HepG2 (cell line): ENCODE measurements around the gene COPS8. TPM values are rescaled to one million over a fixed set of nuclear protein-coding genes. Genes with fewer than 3 reads are reported as not detected.

ENCODE experiments used
- BCL6 ChIP-seq: IDR thresholded peaks from 2 replicates; pipeline ENCODE4 v1.6.1; 2016; ENCODE audit warnings: missing genetic modification reagents, missing compliant biosample characterization
- DMAP1 ChIP-seq: IDR thresholded peaks from 2 replicates; pipeline ENCODE4 v1.6.1; 2016
- EEA1 ChIP-seq: sonication (generic); formaldehyde crosslinking; IDR thresholded peaks from 2 replicates; pipeline ENCODE4 v1.5.1; 2020; ENCODE audit warnings: mild to moderate bottlenecking, missing genetic modification reagents, borderline replicate concordance
- ELF3 ChIP-seq: IDR thresholded peaks from 2 replicates; pipeline ENCODE4 v1.6.1; 2016; ENCODE audit warnings: missing genetic modification reagents, missing compliant biosample characterization
- FIP1L1 ChIP-seq: fragments of 200-400 bp; formaldehyde crosslinking; IDR thresholded peaks from 2 replicates; pipeline ENCODE4 v1.6.1; 2018; ENCODE audit warnings: low read depth, mild to moderate bottlenecking, low read length, moderate library complexity, borderline replicate concordance; ENCODE audit not compliant: insufficient read depth
- GATAD2A ChIP-seq: IDR thresholded peaks from 2 replicates; pipeline ENCODE4 v1.6.1; 2016
- GLI4 ChIP-seq: sonication (generic); formaldehyde crosslinking; IDR thresholded peaks from 2 replicates; pipeline ENCODE4 v1.5.1; 2020; ENCODE audit warnings: missing genetic modification reagents, mild to moderate bottlenecking, moderate library complexity, borderline replicate concordance
- HES4 ChIP-seq: sonication (generic); formaldehyde crosslinking; IDR thresholded peaks from 2 replicates; pipeline ENCODE4 v1.9.0; 2021; ENCODE audit warnings: mild to moderate bottlenecking, missing genetic modification reagents, borderline replicate concordance
- NR2F6 ChIP-seq, 2 experiments: IDR thresholded peaks; 2 replicates each; pipeline ENCODE4 v1.6.1; 2016; ENCODE audit warnings: antibody characterized with exemption in 1 of 2, mild to moderate bottlenecking in 1 of 2
- RELA ChIP-seq: sonication (generic); formaldehyde crosslinking; IDR thresholded peaks from 2 replicates; pipeline ENCODE4 v1.4.0; 2020; ENCODE audit warnings: missing genetic modification reagents
- SALL1 ChIP-seq: sonication (generic); formaldehyde crosslinking; IDR thresholded peaks from 2 replicates; pipeline ENCODE4 v1.8.0; 2022; ENCODE audit warnings: mild to moderate bottlenecking, missing genetic modification reagents
- TBX3 ChIP-seq: fragments of 450-650 bp; IDR thresholded peaks from 2 replicates; pipeline ENCODE4 v1.6.1; 2017; ENCODE audit warnings: antibody characterized with exemption, mild to moderate bottlenecking, inconsistent platforms, borderline replicate concordance
- THAP11 ChIP-seq: IDR thresholded peaks from 2 replicates; pipeline ENCODE4 v1.6.1; 2016; ENCODE audit warnings: missing biosample characterization, missing genetic modification reagents
- ZFP1 ChIP-seq: IDR thresholded peaks from 2 replicates; pipeline ENCODE4 v1.6.1; 2016
- ZFP36 ChIP-seq: fragments of 150-350 bp; IDR thresholded peaks from 2 replicates; pipeline ENCODE4 v1.6.1; 2018; ENCODE audit warnings: borderline replicate concordance, low read length, low read depth; ENCODE audit not compliant: partially characterized antibody
- ZNF44 ChIP-seq: sonication (generic); formaldehyde crosslinking; IDR thresholded peaks from 2 replicates; pipeline ENCODE4 v1.5.1; 2020; ENCODE audit warnings: mild to moderate bottlenecking, missing genetic modification reagents
- ZNF446 ChIP-seq: sonication (generic); formaldehyde crosslinking; IDR thresholded peaks from 2 replicates; pipeline ENCODE4 v1.5.0; 2020; ENCODE audit warnings: mild to moderate bottlenecking, missing genetic modification reagents
- ZNF737 ChIP-seq: sonication (generic); formaldehyde crosslinking; IDR thresholded peaks from 2 replicates; pipeline ENCODE4 v1.5.0; 2020; ENCODE audit warnings: missing genetic modification reagents, mild to moderate bottlenecking, borderline replicate concordance
- ZSCAN31 ChIP-seq: sonication (generic); formaldehyde crosslinking; IDR thresholded peaks from 2 replicates; pipeline ENCODE4 v1.5.0; 2020; ENCODE audit warnings: low read depth, mild to moderate bottlenecking, missing genetic modification reagents
- polyA plus RNA-seq, 8 experiments: library from polyadenylated mRNA; depleted of rRNA in 3 of 8; stranded (reverse) in 7 of 8; unstranded in 1 of 8; fragments of >200 nt; fragmentation: Illumina TruSeq in 4 of 8; extraction: Trizol in 4 of 8; gene quantifications; 2 replicates each; pipeline versions ENCODE4 v1.2.1 to v1.2.3, GENCODE V29; 2011 to 2016; ENCODE audit warnings: low read depth in 4 of 8, missing spikeins in 1 of 8, mixed read lengths in 1 of 8; ENCODE audit not compliant: insufficient read depth in 1 of 8
- total RNA-seq, 5 experiments: library from RNA; depleted of rRNA; stranded (reverse); fragments of >200 nt; fragmentation: Illumina TruSeq; extraction: Trizol; gene quantifications; 2 replicates each; pipeline ENCODE4 v1.2.3, GENCODE V29; 2016; ENCODE audit warnings: low read depth in 1 of 5
- TF ChIP-seq, protein P1 (sequence below): sonication (generic); formaldehyde crosslinking; IDR thresholded peaks from 2 replicates; pipeline ENCODE4 v1.5.0; 2020; ENCODE audit warnings: missing genetic modification reagents
- TF ChIP-seq, protein P2 (sequence below): sonication (generic); formaldehyde crosslinking; IDR thresholded peaks from 2 replicates; pipeline ENCODE4 v1.5.0; 2020; ENCODE audit warnings: mild to moderate bottlenecking, low read depth, missing genetic modification reagents, borderline replicate concordance
- TF ChIP-seq, protein P3 (sequence below): sonication (generic); formaldehyde crosslinking; IDR thresholded peaks from 2 replicates; pipeline ENCODE4 v1.5.0; 2020; ENCODE audit warnings: missing genetic modification reagents
- TF ChIP-seq, protein P4 (sequence below): sonication (generic); formaldehyde crosslinking; IDR thresholded peaks from 2 replicates; pipeline ENCODE4 v1.4.0; 2020; ENCODE audit warnings: missing genetic modification reagents, borderline replicate concordance

The COPS8 gene
- total and polyA plus RNA-seq, 2 of the 13 experiments (the other 11 are each of a cell fraction or from before 2014, with no cell fraction given) = 86.3 to 96.6 TPM

DNA sequence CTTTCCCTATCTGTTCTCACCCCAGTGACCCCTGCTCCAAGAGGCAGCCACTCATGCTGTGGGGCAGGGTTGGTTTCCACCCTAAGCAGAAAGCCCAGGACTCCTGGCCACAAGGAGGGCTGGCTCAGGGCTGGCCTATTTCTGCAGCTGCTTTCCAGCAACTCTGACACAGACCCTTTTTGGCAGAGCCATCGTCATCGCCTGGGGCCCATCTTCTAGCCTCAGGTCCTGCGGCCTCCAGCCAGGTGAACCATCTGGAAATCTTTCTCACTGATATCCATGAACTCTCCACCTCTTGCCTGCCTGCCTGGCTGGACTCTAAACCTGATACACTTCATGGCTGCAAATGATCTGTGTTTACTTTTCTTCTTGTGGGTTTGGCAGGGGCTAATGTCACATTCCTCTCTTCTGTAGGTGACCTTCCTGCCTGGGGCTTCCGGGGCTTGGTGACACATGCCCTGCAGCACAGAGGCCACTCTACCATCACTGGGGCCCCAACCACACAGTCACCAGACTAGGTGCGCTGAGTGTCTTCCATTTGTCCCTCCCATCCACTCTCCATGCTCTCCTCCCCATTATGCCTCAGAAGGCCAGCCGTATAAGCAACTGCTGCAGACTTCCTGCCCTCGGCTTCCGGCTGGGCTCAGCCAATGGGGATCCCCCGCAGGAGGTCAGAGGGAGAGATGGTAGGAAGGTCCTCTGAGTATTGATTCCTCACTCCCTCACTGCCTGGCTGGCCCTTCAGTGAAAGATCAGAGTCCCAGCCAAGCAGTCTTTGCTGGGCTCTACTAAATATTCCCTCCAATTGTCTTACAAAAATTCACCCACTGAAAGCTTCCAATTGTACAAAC lies 9.7 kb upstream of the COPS8 start (continued):
- no peak for TF ChIP-seq HES4 (CRISPR knock-in tag)
- TF ChIP-seq TBX3 = peak; percentile 73; the same call in 1 of the 2 replicates
- TF ChIP-seq DMAP1 (CRISPR knock-in tag) = peak; percentile 94
- TF ChIP-seq, protein P1, sequence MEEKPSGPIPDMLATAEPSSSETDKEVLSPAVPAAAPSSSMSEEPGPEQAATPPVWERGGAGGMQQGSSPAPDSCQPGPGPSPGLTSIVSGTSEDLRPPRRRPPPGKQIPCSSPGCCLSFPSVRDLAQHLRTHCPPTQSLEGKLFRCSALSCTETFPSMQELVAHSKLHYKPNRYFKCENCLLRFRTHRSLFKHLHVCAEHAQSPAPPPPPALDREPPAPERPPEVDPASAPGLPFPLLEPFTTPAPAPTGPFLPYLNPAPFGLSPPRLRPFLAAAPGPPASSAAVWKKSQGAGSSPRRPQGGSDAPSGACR = peak; percentile 91; the same call in 1 of the 2 replicates
- TF ChIP-seq, protein P2, sequence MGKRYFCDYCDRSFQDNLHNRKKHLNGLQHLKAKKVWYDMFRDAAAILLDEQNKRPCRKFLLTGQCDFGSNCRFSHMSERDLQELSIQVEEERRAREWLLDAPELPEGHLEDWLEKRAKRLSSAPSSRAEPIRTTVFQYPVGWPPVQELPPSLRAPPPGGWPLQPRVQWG (CRISPR knock-in tag) = no peak
- 0 out of 2 replicates have a peak, but pooled peaks have one; percentile 42 for TF ChIP-seq ZNF737
- TF ChIP-seq GLI4 (CRISPR knock-in tag) = no peak
- TF ChIP-seq ZNF44 (CRISPR knock-in tag) = peak; percentile 12; the same call in 1 of the 2 replicates
- TF ChIP-seq, protein P3, sequence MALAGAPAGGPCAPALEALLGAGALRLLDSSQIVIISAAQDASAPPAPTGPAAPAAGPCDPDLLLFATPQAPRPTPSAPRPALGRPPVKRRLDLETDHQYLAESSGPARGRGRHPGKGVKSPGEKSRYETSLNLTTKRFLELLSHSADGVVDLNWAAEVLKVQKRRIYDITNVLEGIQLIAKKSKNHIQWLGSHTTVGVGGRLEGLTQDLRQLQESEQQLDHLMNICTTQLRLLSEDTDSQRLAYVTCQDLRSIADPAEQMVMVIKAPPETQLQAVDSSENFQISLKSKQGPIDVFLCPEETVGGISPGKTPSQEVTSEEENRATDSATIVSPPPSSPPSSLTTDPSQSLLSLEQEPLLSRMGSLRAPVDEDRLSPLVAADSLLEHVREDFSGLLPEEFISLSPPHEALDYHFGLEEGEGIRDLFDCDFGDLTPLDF = 0 out of 2 replicates have a peak, but pooled peaks have one; percentile 37
- TF ChIP-seq ZFP36 = no peak
- no peak for TF ChIP-seq RELA (CRISPR knock-in tag)
- TF ChIP-seq SALL1 (CRISPR knock-in tag) = peak; percentile 98
- TF ChIP-seq GATAD2A = peak; percentile 75
- TF ChIP-seq ZNF446 = no peak; the same call in 1 of the 2 replicates
- TF ChIP-seq ZSCAN31 = peak; percentile 97
- peak; percentile 72; the same call in 1 of the 2 replicates for TF ChIP-seq BCL6
- TF ChIP-seq ELF3 (CRISPR knock-in tag) = peak; percentile 90
- TF ChIP-seq, protein P4, sequence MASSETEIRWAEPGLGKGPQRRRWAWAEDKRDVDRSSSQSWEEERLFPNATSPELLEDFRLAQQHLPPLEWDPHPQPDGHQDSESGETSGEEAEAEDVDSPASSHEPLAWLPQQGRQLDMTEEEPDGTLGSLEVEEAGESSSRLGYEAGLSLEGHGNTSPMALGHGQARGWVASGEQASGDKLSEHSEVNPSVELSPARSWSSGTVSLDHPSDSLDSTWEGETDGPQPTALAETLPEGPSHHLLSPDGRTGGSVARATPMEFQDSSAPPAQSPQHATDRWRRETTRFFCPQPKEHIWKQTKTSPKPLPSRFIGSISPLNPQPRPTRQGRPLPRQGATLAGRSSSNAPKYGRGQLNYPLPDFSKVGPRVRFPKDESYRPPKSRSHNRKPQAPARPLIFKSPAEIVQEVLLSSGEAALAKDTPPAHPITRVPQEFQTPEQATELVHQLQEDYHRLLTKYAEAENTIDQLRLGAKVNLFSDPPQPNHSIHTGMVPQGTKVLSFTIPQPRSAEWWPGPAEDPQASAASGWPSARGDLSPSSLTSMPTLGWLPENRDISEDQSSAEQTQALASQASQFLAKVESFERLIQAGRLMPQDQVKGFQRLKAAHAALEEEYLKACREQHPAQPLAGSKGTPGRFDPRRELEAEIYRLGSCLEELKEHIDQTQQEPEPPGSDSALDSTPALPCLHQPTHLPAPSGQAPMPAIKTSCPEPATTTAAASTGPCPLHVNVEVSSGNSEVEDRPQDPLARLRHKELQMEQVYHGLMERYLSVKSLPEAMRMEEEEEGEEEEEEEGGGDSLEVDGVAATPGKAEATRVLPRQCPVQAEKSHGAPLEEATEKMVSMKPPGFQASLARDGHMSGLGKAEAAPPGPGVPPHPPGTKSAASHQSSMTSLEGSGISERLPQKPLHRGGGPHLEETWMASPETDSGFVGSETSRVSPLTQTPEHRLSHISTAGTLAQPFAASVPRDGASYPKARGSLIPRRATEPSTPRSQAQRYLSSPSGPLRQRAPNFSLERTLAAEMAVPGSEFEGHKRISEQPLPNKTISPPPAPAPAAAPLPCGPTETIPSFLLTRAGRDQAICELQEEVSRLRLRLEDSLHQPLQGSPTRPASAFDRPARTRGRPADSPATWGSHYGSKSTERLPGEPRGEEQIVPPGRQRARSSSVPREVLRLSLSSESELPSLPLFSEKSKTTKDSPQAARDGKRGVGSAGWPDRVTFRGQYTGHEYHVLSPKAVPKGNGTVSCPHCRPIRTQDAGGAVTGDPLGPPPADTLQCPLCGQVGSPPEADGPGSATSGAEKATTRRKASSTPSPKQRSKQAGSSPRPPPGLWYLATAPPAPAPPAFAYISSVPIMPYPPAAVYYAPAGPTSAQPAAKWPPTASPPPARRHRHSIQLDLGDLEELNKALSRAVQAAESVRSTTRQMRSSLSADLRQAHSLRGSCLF = no peak
- TF ChIP-seq THAP11 = peak; percentile 83
- TF ChIP-seq FIP1L1 = no peak
- TF ChIP-seq ZFP1 = 0 out of 2 replicates have a peak, but pooled peaks have one; percentile 20
- TF ChIP-seq NR2F6 (IDR thresholded peaks at IDR 0.05) = peak; percentile 96
- TF ChIP-seq NR2F6 (CRISPR knock-in tag; IDR thresholded peaks at IDR 0.05) = peak; percentile 95
- no peak for TF ChIP-seq EEA1 (CRISPR knock-in tag)
